HG03432 (cell line): ENCODE data around the gene FAM3C.
A peak's percentile ranks its signal among the peaks of the same experiment; 100 is the strongest.
"Not testable (repeated sequence)": the region's sequence is repeated elsewhere in the genome, so short reads cannot be mapped to it uniquely, and the experiment has no call there.

Source experiments
- ATAC-seq: cut with Tn5 transposase; IDR thresholded peaks from one replicate; pipeline ENCODE4 v1.9.1; 2021; ENCODE audit warnings: mild to moderate bottlenecking, moderate library complexity; ENCODE audit not compliant: unreplicated experiment

FAM3C gene, protein sequence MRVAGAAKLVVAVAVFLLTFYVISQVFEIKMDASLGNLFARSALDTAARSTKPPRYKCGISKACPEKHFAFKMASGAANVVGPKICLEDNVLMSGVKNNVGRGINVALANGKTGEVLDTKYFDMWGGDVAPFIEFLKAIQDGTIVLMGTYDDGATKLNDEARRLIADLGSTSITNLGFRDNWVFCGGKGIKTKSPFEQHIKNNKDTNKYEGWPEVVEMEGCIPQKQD

DNA sequence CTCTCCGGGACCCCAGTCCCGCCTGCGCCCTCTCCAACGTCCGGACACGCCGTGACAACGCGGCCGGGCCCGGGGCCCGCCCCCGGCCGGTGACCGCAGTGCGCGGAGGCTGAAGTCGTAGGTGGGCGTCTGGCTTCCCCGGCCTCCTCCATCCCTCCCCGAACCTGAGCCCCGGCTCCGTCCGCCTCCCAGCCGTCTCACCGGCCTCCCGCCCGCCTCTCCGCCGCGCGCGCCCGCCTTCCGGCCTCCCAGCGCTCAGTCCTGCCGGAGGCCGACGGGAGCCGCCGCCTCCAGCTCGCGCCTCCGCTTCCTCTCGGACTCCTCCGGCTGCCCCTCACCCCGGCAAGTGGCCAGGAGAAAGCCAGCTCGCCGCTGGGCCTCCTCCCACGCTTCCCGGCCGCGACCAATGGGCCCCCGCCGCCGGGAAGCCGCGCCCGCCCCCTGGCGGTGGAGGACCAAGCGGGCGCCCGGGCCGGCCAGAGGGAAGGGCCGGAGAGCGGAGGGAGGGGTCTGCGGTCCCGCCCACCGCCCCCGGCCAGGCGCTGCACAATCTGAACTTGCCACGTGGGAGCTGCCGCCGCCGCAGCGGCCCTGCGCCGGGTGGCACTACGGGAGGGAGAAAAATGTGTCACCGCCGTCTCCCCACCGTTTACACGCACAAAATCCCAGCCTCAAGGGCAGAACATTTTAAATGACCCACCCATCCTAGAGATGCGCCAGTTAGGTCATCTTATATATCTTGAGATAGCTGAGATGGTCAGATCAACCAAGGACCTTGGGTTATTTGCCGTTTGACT lies at the start of gene FAM3C:
Gene FAM3C, minus strand, starts transcription at position 348 of the 797 bp plus-strand sequence. CDS start 13,339 bp downstream, outside the sequence.
- ATAC-seq, result peak; percentile 85

DNA sequence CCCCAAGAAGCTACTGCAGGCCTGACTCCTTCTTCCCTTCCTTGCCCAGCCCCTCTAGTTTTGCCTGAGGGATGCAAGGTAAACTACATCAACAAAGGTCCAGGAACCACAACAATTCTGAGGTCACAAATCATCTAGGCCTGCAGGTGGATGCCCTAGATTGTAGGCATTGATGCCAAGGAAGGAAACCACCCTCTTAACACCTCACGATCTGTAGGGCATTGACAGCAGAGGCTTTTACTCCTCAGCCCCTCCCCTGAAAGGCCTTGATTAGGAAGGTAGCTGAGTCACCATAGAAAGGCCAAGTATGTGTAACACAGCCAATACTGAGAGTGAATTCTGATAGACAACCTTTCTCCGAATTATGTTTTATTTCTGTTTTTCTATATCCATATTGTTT lies 46.7 kb upstream of the FAM3C start:
- no peak for ATAC-seq

DNA sequence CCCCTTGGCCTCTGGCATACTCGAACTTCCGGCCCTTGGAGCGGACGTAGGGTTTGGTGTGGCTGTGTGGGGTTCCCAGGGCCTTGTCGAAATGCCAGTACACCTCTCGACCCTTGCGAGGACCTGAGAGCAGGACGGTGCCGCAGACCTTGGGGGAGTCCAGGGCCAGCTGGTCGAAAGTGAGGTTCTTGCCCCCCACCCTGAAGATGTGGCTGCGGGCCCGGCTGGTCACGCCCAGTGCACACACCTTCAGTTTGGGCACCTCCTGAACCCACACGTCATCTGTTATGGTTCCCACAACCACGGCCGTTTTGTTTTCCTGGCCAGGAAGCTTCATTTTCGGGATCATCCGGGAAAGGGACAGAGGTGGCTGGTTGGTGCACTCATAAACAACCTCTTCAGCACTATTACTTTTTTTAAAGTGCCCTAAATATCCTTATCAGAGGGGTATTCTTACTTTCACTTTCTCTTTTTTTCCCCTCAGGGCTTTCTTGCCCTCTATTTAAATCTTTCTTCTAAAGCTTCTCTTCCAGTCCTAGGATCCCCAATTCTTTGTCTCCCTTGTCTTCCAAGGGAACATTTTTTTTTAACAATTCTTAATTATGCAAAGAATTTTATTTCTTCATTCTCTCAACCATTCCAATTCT lies 44.9 kb upstream of the FAM3C start:
- ATAC-seq, result no peak

DNA sequence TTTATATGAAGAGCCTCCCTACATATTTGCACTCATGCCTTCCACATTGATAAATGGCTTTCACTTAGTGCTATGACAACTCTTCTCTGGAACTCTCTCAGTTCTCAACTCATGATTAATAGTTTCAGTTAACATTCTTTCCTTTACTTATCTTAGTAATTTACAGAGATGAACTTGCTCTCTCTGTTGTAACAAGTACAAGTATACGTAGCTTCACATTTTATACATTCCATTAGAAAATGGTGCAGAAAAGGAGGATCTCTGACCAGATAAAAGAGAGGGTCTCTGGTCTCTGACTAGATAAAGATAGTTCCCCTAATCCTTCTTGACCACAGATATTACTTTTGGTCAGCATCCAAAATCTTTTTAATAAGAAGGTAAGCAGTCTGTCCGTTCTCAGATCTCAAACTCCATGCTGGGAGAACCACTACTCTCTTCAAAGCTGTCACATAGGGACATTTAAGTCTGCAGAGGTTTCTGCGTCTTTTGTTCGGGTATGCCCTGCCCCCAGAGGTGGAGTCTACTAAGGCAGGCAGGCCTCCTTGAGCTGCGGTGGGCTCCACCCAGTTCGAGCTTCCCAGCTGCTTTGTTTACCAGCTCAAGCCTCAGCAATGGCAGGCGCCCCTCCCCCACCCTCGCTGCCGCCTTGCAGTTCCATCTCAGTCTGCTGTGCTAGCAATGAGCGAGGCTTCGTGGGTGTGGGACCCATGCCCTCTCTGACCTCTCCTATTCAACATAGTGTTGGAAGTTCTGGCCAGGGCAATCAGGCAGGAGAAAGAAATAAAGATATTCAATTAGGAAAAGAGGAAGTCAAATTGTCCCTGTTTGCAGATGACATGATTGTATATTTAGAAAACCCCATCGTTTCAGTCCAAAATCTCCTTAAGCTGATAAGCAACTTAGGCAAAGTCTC lies 42.2 kb upstream of the FAM3C start:
- ATAC-seq, result peak; percentile 53

DNA sequence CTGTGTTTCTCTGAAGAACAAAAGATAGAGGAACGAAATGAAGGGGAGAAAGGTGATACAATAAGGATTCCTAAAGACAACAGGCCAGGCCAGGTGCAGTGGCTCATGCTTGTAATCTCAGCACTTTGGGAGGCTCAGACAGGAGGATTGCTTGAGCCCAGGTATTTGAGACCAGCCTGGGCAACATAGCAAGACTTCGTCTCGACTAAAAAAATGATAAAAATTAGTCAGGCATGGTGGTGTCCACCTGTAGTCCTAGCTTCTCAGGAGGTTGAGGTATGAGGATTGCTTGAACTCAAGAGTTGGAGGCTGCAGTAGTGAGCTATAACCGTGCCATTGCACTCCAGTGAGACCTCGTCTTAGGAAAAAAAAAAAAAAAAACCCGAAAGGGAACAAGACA lies 41.4 kb upstream of the FAM3C start:
- ATAC-seq, result no peak

DNA sequence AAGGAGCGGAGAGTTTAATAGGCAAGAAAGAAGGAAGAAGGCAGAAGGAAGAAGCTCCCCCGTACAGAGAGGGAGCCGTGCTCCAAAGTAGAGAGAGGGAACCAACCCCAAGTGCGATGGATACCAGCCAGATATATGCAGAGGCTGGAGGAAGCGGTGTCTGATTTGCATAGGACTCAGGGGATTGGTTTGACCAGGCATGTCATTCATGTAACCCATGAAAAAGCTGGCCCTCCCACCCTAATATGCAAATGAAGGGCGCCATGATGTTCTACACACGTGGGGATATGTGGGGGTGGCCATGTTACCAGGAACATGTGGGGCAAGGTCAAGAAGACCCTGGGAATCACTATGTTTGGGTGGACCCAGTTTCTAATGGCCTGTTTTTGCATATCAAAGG lies 40.6 kb upstream of the FAM3C start:
- no peak for ATAC-seq

DNA sequence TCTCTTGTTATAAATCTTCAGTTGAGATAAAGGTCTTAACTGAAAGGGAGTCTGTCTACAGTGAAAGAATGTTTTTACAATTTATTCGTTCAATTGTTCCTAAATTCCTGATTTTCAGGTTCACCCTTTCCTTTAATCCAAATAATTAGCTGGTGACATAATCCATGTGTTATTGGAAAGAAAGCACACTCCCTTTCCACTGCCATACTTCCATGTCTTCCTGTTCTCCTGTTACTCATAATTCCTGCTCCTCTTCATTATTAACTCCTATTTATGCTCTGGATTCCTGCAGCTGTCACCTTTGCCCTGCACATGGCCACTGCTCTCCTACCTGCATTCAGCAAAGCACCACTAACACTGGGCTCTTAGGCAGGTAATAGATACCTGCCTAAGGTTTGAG lies 40.0 kb upstream of the FAM3C start:
- no peak for ATAC-seq

DNA sequence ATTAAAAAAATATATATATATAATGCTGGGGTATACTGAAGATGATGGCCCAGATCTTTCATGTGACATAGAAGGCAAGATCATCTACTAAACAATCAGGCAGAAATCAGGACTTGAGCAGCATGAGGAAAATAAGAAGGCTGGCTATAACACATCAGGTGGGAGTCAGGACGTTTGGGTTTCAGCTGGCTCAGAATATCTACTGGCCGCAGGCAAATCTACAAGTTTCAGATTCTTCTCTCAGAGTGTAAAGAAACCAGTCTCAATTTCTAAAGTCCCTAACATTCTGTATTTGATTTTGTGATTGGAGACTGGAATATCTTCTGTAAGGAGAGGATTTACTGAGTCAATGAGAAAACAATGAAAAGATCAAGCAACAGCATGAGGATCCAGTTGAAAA lies 37.7 kb upstream of the FAM3C start:
- peak; percentile 67 for ATAC-seq

DNA sequence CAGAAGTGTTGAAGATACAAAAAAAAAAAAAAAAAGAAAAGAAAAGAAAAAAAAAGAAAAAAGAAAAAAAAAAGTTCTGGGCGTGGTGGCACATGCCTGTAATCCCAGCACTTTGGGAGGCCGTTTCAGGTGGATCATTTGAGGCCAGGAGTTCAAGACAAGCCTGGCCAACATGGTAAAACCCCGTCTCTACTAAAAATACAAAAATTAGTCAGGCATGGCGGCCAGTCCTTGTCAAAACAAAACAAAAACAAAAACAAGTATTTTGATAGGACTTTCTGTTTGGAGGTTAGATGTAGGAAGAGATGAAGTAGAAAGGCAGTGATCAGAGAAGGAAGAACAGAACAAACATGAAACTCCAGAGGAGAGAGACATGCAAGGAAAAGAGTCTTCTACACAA lies 36.4 kb upstream of the FAM3C start:
- ATAC-seq, result peak; percentile 76

DNA sequence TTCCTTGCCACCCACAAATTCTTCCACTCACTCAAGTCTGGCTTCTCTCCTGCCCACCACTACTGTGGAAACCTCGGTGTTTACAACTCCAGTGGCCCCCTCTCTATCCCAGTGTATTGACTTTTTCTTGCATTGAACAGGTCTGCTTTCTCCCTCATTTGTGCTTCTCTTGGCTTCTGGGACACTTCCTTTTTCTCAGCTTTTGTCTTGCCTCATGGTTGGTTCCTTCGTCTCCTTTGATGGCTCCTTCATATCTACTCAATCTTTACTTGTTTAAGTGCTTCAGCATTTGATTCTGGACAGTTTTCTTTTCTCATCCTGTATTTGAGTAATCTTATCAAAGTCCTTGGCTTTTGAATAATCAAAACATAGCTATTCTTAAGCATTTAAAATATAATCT lies 35.9 kb upstream of the FAM3C start:
- no peak for ATAC-seq

DNA sequence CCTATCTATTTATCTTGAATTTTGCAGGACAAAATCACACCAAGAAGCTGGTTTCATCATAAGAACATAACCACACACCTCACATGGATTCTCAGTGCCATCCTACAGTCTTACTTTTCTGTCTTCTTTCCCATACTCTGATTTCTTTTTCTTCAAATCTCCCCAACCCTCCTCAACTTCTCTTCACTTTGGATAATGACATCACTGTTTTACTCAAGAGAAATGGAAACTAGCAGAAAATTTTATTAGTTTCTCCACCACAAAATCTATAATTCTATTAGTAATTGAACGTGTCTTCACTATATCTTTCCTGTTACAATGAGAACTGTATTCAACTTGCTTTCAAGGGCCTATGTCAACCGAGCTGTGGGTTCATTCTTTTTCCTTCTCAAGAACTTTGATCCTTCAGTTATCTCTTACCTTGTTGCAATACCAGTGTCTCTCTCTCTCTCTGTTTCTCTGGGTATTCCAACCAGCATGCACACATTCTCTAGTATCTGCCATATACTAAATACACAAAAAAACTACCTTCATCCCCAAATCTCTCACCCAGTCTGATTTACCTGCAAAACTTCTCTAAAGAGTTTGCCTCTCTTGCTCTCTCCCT lies 35.4 kb upstream of the FAM3C start:
- ATAC-seq, result no peak

DNA sequence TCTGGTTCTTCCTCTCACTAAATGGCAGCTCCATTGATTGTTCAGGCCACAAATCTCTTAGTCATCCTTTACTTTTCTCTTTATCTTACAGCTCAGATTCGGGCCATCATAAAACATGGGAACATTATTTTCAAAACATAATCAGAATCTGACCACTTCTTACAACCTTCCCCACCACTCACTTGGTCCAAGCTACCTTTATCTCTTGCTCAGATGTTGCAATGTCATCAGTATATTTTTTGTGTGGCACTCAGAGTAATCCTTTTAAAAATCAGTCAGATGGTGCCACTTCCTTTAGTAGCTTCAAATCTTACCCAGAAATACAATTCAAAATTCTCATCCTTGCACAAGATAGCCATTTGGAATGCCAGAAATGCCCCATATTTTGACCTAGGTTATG lies 34.5 kb upstream of the FAM3C start:
- ATAC-seq, result no peak

DNA sequence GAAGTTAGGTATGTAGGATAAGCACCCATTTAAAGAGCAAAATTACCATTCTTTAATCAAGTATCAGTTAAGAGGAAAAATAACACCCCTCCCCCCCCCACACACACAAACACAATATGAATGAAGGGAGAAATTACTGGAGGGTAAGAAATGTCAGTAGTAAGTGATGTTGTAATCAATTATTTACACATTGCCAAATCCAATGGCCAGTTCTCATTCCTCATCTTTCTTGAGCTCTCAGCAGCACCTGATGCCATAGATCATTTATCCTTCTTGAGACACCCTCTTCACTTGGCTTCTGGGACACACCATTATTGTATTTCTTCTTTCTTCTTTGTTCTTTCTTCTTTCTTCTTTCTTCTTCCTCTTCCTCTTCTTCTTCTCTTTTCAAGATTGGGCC lies 33.7 kb upstream of the FAM3C start:
- ATAC-seq, result no peak

DNA sequence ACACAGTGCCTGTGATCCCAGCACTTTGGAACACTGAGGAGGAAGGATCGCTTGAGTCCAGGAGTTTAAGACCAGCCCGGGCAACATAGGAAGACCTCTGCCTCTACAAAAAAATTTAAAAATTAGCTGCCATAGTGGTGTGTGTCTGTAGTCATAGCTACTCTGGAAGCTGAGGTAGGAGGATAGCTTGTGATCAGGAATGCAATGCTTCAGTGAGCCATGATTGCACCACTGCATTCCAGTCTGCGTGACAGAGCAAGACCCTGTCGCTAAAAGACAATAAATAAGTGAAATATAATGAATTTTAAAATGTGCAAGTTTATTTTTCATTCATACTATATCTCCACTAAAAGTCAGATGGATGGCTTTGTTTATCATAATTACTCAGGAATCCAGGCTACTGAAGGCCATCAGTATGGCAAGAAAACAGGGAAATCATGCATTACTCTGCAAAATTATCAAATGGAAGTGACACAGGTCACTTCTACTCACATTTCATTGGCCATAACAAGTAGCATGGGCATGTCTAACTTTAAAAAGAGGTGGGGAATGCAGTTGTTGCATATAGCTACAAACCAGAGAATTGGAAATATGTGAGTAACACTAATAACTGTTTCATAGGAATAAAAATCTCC lies 32.9 kb upstream of the FAM3C start:
- ATAC-seq, result no peak

DNA sequence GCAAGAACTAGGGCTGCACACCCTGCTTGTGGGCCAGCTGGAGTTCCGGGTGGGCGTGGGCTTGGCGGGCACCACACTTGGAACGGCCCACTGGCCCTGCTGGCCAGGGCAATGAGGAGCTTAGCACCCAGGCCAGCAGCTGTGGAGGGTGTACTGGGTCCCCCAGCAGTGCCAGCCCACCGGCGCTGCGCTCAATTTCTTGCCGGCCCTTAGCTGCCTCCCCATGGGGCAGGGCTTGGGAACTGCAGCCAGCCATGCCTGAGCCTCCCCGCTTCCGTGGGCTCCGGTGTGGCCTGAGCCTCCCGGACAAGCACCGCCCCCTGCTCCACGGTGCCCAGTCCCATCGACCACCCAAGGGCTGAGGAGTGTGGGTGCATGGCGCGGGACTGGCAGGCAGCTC lies 25.6 kb upstream of the FAM3C start:
- not testable (repeated sequence) for ATAC-seq

DNA sequence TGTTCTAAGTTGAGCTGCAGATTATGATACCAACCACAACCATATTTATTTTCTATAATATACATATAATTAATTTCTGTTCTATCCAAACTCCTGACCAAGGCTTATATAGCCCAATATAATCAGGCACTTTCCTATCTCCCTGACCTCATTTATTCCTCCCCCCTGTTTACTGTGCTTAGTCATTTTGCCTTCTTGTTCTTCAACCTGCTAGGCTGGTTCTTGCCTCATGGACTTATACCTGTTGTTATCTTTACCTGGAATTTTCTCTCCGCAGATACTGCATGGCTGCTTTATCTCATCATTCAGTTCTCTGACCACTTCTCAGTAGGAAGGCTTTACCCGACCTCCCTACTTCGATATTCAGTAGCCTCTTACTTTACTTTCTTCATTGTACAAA lies 24.9 kb upstream of the FAM3C start:
- ATAC-seq, result no peak

DNA sequence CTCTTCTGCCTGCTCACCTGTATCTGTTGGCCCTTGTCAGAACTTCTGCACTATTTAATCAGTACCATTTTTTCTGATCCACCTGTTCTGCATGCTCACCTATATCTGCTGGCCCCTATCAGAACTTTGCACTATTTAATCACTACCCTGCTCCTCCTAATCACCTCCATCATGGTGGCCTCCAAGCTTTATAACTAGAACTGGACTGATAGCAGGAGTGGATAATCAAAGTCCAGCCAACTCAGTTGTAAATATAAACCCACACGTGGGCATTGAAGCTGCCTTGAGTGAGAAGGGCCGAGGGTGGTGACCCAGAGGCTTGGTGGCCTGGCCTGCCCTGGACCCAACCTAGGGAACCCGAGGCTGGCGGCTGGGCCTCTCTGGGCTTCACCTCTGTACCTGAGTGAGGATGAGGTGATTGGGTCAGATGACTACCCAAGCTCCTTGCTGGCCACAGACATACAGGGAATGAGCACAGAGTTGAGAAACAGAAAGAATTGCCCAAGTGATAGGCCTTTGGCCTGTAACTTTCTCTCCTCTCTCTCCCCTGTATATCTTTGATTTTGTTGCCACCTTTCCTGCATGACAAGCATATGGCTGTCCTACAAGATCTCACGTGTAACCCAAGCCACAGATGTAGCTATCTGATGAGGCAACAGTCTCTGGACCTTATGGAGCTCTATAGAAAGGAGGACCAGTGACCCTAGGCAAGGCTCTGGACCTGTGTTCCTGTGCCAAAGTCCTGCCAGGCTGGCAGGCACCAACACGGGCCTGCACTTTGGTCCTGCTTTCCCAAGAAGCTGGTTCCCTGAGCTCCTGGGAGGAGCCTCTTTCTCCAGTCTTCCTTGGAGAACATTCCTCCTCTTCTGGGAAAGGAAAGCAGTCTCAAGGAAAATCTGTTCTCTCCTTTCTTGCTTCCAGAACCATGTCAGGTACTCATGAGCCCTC lies 23.4 kb upstream of the FAM3C start:
- no peak for ATAC-seq

DNA sequence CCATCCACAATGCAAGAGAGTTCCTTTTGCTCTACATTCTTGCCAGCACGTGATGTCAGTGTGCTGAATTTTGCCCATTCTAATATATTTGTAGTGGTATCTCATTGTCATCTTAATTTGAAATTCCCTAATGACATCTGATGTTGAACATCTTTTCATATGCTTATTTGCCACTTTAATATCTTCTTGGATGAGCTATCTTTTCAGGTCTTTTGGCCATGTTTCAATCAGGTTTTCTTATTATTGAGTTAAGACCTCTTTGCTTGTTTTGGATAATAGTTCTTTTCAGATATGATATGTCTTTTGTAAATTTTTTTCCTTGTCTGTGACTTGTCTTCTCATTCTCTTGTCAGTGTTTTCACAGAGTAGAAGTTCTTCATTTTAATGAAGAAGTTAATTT lies 20.4 kb upstream of the FAM3C start:
- ATAC-seq, result no peak

DNA sequence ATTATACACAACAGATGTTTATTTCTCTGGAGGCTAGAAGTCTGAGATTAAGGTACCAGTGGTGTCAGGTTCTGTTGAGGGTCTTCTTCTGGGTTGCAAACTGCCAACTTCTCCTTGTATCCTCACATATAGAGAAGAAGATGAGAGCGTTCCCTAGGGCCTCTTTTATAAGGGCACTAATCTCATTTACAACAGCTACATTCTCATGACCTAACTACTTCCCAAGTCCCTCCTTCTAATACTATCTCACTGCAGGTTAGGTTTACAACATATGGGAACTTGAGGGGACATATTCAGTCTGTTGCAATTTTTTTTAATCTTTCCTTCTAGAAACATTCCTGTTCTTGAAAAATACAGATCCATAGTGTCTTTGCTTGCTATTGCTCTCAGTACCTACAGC lies 18.3 kb upstream of the FAM3C start:
- ATAC-seq, result no peak
